Activated CD4-positive, alpha-beta T cell treated with anti-CD3 and anti-CD28 coated beads, Interleukin-2, amount 10 ng/mL, durations not matched to agents 24 days and 14 days (primary cell): Measurements from ENCODE around the gene GRID1. TPM values are rescaled to one million over a fixed set of nuclear protein-coding genes. Genes with fewer than 3 reads are reported as not detected.

Experiments
- DNase-seq: peaks from one replicate; pipeline ENCODE4 v3.0.0; 2022
- H3K27ac Mint-ChIP-seq: one replicate; pipeline ENCODE4 v1.8.0; 2022; ENCODE audit warnings: mild to moderate bottlenecking, mixed read lengths
- H3K27me3 Mint-ChIP-seq: one replicate; pipeline ENCODE4 v1.8.0; 2022; ENCODE audit warnings: mixed read lengths
- H3K36me3 Mint-ChIP-seq: one replicate; pipeline ENCODE4 v1.8.0; 2022; ENCODE audit warnings: low read depth, mild to moderate bottlenecking, mixed read lengths
- H3K4me1 Mint-ChIP-seq: one replicate; pipeline ENCODE4 v1.8.0; 2021; ENCODE audit warnings: mixed read lengths
- H3K4me3 Mint-ChIP-seq: one replicate; pipeline ENCODE4 v1.8.0; 2022; ENCODE audit warnings: mild to moderate bottlenecking, moderate library complexity, mixed read lengths
- H3K9me3 Mint-ChIP-seq: one replicate; pipeline ENCODE4 v1.8.0; 2021; ENCODE audit warnings: mixed read lengths
- intact Hi-C: fragments of 100-400 bp; cut with micrococcal nuclease; formaldehyde crosslinking; loops from one replicate; pipeline ENCODE4 v1.15.1; 2023
- total RNA-seq: library from RNA; stranded (reverse); gene quantifications from 2 replicates; pipeline ENCODE4 v1.2.3, GENCODE V29; 2022

The GRID1 gene
- total RNA-seq, 1 donor from 2014 or later, result not detected

DNA sequence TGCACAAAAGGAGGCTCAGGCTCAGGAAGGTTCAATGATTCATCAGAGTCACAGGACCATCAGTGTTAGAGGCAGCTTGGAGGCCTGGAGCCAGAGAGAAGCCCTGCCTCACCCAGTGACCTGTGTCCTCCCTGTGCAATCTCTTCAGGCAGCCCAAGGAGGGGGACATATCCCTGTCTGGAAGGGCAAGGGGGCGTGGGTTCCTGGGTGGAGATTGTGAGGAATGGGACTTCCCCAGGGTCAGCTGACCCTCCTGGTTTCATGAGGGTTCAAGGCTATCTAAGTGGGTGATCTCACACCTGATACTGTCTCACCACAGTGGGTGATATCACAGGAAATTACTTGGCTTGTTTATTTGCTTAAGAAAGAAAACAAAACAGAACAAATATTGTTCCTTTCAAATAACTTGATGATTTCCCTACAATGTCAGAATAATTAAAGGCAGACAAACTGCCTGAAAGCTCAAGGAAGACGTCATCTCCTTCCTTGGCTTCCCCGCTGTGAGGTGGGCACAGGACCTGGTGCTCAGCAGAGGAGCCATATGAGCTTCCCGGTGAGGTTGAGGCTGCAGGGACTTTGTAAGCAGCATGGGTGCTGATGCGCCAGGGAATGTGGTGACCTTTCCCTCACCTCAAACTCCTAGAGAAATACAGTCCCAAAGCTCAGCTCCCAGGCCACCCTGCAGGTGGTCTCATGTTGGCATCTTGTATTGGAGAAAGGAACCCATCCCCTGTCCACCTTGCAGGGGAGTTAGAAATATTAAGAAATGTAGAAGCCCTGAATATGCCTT, 763.2 kb downstream of the GRID1 start:
- intact Hi-C loops, result no loop called here
- Mint-ChIP-seq H3K27me3 (peaks cover 23% of the 10 kb centered on the region), H3K4me3 (no peak overlapping the region), H3K27ac (no peak overlapping the region), H3K4me1 (peaks cover 10% of the 10 kb centered on the region), H3K9me3 (peaks cover 4% of the 10 kb centered on the region), H3K36me3 (no peaks in the 10 kb centered on the region)
- peak; percentile 73 for DNase-seq

DNA sequence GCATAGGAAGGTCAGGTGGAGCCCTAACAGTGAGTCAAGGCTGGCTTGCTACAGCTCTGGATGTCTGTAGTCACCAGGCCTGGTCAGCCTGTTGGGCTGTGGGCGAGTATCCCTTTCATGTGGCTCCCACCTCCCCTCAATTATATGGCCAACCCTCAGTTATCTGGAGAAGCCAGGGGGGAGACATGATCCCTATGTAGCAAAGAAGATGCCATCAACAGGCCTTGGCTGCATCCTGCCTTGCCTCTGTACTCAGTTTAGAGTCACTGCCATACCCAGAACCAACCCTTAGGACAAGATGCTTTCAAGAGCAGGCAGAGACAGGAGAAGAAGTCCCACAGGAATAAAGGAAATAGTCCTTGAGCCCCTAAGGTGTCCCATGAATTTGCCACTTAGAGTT, 763.9 kb downstream of the GRID1 start:
- Mint-ChIP-seq H3K4me1 (peaks cover 10% of the 10 kb centered on the region), H3K36me3 (no peaks in the 10 kb centered on the region), H3K27me3 (peaks cover 22% of the 10 kb centered on the region), H3K27ac (no peak overlapping the region), H3K4me3 (no peak overlapping the region), H3K9me3 (no peaks in the 10 kb centered on the region)
- DNase-seq, result peak; percentile 39
- intact Hi-C loops, result no loop called here

DNA sequence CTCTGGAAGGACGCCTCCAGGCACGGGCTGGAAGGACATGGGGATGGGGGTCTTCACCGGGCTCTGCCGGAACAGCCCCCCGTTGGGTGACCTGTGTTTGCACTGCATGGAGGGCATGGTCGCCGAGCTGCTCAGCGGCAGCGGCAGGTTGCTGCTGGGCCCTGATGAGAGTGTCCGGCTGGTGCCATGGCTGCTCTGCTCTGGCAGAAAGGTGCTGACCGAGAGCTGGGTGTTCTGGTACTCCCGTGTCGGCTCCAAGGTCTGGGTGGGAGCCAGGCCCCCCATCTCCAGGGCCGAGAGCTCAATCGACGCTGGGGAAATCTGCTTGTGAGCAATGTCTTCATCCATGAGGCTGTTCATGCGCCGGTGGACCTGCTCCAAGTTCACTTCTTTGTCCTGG, 764.3 kb downstream of the GRID1 start:
- Mint-ChIP-seq H3K27me3 (peaks cover 24% of the 10 kb centered on the region), H3K4me1 (peaks cover 10% of the 10 kb centered on the region), H3K9me3 (no peaks in the 10 kb centered on the region), H3K36me3 (no peaks in the 10 kb centered on the region), H3K27ac (no peak overlapping the region), H3K4me3 (no peak overlapping the region)
- DNase-seq, result peak; percentile 46
- intact Hi-C loops, result no loop called here

DNA sequence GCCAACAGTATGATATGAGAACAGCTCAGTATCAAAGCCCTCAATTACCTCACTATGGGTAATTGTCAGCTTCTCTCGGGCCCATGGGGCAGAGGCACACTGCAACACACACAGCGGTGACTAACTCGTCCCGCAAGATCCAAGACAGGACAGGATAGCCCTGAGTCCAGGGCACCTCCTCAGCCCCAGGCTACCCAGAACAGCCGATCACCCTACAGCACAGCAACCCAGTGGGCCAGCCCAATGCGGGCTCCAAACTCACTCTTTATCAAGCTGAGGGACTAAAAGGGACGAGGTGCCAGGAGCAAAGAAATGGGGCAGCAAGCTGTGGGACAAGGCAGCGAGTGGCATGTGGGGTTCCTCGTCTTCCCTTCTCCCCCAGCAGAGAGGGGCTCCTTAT, 765.1 kb downstream of the GRID1 start:
- H3K27me3 Mint-ChIP-seq, result peaks cover 25% of the 10 kb centered on the region
- H3K4me1 Mint-ChIP-seq, result peaks cover 10% of the 10 kb centered on the region
- no peak overlapping the region for H3K4me3 Mint-ChIP-seq
- no peaks in the 10 kb centered on the region for H3K9me3 Mint-ChIP-seq
- no peaks in the 10 kb centered on the region for H3K36me3 Mint-ChIP-seq
- intact Hi-C loops, result no loop called here
- DNase-seq, result no peak
- no peak overlapping the region for H3K27ac Mint-ChIP-seq

DNA sequence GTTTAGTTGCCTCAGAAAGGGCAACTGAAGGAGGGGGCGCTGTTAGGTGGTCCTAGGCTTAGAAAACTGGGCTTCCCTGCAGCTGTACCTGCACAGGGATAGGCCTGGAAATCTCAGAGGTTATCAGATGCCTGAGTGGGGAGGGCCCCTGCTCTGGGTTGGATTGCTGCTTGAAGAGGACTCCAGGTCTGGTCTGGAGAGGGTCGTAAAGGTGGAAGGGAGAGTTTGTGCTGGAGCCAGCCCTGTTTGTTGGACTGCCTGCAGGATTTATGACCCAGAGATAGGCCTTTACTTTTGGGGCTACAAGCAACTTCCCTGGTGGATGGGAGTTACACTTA, 765.9 kb downstream of the GRID1 start:
- no peak overlapping the region for H3K27ac Mint-ChIP-seq
- no peaks in the 10 kb centered on the region for H3K36me3 Mint-ChIP-seq
- no peak overlapping the region for H3K4me3 Mint-ChIP-seq
- H3K4me1 Mint-ChIP-seq, result peaks cover 10% of the 10 kb centered on the region
- intact Hi-C loops, result no loop called here
- DNase-seq, result peak; percentile 21
- peaks cover 25% of the 10 kb centered on the region for H3K27me3 Mint-ChIP-seq
- no peaks in the 10 kb centered on the region for H3K9me3 Mint-ChIP-seq

DNA sequence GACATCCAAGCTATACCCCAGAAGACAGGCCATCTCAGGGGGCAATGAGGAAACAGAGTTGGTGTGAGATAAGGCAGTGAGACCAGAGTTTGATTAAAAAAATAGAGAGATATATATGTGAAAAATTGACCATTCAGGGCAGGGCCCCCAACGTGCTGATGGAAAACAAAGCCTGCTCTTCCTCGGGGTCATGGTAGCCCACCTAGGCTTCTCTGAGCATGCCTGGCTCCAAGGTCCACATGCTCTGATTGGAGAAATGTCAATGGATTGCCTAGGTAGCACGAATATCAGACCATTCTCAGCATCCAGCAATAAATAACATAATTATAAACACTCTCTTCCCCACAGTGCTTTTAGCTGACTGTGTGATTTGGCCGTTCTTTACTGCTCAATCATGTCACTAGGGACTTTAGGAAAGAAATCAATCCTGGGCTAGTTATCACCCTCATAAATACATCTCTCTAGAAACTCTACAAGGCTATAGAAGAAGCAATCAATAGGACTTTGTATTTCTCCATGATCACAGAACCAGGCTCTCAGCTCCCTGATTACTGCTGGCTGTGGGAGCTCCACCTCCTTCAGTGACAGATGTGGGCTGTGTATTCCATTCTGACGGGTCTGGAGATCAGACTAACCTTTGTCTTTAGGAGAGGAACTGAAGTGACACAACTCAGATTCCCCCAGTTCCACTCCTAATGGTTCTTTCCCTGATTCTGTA, 766.4 kb downstream of the GRID1 start:
- no peaks in the 10 kb centered on the region for H3K36me3 Mint-ChIP-seq
- H3K27me3 Mint-ChIP-seq, result peaks cover 22% of the 10 kb centered on the region
- intact Hi-C loops, result no loop called here
- no peaks in the 10 kb centered on the region for H3K9me3 Mint-ChIP-seq
- H3K4me1 Mint-ChIP-seq, result peaks cover 10% of the 10 kb centered on the region
- H3K4me3 Mint-ChIP-seq, result no peak overlapping the region
- DNase-seq, result peak; percentile 30
- H3K27ac Mint-ChIP-seq, result no peak overlapping the region

DNA sequence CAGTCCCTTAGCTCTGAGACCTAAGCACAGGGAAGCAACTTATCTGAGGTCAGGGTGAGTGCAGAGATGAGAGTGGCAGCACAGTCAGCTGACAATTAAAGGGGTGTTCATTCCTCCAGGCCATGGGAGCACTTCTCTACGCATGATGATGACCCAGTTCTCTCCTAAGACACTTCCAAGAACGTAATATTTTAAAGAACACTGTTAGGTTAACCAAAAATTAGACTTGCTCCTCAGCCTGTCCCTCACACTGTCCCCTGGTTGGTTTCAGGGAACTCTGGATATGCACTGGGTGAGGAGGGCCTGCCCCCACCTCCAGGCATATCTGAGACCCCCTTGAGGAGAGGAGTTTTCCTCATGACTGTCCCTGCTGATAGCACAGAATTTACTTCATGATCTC, 767.5 kb downstream of the GRID1 start:
- no peak overlapping the region for H3K4me3 Mint-ChIP-seq
- no peaks in the 10 kb centered on the region for H3K9me3 Mint-ChIP-seq
- intact Hi-C loops, result no loop called here
- peaks cover 17% of the 10 kb centered on the region for H3K27me3 Mint-ChIP-seq
- H3K36me3 Mint-ChIP-seq, result no peaks in the 10 kb centered on the region
- no peak overlapping the region for H3K27ac Mint-ChIP-seq
- DNase-seq, result no peak
- H3K4me1 Mint-ChIP-seq, result peaks cover 14% of the 10 kb centered on the region

DNA sequence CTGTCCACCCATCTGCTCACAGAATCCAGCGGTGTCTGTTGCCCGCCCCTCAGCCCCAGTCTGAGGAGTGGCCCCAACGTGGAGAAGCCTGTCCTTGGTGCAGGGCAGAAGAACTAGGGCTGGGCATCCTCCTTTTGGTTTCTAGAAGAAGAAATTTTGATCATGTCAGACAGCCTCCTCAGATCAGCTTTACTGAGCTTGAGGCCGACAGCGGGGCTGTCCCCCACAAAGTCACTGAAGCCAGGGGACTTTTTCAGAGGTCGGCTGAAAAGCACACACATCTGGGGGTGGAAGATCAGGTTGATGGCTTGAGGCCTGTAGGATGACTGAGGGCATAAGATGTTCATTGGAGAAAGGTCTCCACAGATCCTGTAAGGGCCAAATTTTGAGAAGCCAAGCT, 767.9 kb downstream of the GRID1 start:
- no peak for DNase-seq
- H3K27me3 Mint-ChIP-seq, result peaks cover 17% of the 10 kb centered on the region
- H3K9me3 Mint-ChIP-seq, result no peaks in the 10 kb centered on the region
- intact Hi-C loops, result no loop called here
- H3K4me3 Mint-ChIP-seq, result no peak overlapping the region
- H3K4me1 Mint-ChIP-seq, result peaks cover 14% of the 10 kb centered on the region
- H3K36me3 Mint-ChIP-seq, result no peaks in the 10 kb centered on the region
- H3K27ac Mint-ChIP-seq, result no peak overlapping the region

DNA sequence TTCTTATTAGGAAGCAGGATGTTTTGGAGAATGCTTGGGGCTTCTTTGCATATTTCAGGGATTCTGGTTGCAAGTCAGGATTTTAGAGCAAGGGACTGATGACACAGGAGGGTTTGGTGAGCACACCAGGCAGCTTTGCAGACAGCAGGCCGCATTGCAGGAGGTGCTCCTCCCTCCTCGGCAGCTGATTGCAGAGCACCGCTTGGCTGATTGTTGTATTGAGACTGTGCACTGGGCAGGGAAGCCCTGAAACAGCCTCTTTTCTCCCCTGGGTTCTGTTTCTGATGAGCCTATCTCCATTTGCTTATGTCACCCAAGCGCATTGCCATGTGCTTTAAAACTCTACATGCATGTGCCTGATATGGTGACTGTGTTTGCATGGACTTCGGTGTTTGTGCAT, 769.6 kb downstream of the GRID1 start:
- peaks cover 19% of the 10 kb centered on the region for H3K27me3 Mint-ChIP-seq
- no peak for DNase-seq
- H3K9me3 Mint-ChIP-seq, result no peaks in the 10 kb centered on the region
- H3K36me3 Mint-ChIP-seq, result no peaks in the 10 kb centered on the region
- H3K4me1 Mint-ChIP-seq, result peaks cover 6% of the 10 kb centered on the region
- no peak overlapping the region for H3K27ac Mint-ChIP-seq
- intact Hi-C loops, result no loop called here
- H3K4me3 Mint-ChIP-seq, result no peak overlapping the region

DNA sequence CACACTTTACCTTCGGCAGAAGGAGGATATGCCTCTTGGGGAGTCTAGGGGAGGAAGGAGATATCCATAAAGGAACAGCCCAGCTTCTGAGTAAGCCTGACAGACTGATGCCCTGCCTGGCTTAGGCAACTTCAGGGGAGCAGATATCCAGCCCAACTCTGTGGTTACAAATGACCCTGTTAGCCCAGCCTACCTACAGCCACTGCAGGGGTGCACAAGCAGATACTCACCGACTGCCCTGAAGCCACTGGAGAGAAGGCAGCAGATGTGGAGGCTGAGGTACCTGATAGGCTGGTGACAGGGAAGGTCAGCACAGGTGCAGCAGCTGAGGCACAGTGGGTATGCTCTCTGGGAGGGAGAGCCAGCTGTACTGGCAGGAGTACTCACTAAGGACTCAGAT, 770.2 kb downstream of the GRID1 start:
- no peak for DNase-seq
- Mint-ChIP-seq H3K27ac (no peak overlapping the region), H3K36me3 (no peaks in the 10 kb centered on the region), H3K4me3 (no peak overlapping the region), H3K9me3 (no peaks in the 10 kb centered on the region), H3K27me3 (peaks cover 19% of the 10 kb centered on the region), H3K4me1 (peaks cover 6% of the 10 kb centered on the region)
- intact Hi-C loops, result no loop called here

DNA sequence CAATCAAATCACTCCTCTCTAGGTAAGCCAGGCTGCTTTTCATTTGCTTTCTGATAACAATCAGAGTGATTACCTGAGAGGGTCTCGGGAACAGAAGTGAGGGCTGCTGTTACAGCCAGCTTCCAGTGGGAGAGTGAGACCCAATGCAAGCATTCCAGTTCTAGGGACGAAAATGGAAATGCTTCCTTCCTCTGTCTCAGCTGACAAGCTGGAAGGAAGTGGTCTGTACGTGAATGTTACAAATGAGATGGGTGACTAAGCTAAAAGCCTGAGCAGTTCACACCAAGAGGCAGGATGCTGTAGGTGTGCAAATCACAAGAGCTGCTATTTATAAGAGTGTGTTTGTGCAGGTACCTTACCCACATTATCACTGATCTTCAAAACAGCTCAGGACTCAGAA, 772.4 kb downstream of the GRID1 start:
- Mint-ChIP-seq H3K36me3 (no peaks in the 10 kb centered on the region), H3K27me3 (peaks cover 15% of the 10 kb centered on the region), H3K4me3 (no peak overlapping the region), H3K27ac (no peak overlapping the region), H3K9me3 (no peaks in the 10 kb centered on the region), H3K4me1 (peaks cover 6% of the 10 kb centered on the region)
- peak; percentile 58 for DNase-seq
- intact Hi-C loops, result no loop called here

DNA sequence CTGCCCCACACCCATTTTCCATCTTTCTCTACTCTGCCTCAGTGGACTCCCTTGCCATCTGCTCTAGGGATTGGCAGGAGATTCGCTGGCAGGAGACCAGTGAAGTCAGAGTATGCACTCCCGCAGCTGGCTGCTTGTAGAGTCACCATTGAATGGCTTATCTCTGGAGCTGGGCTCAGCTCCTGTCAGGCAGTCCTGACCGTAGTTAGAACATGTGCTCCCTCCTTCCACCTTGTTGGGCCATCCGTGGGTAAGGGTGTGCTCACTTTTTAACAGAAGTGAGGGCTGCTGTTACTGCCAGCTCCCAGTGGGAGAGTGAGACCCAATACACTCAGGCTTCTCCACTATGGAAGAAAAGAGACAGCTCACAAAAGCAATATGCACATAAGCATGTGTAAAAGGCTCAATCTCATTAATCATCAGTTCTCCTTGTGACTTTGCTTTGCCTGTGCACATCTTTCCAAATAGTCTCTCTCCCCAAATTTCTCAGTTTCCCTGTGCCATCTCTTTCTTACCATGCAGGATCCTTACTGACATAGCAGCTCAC, 773.3 kb downstream of the GRID1 start:
- no peak overlapping the region for H3K4me3 Mint-ChIP-seq
- peaks cover 4% of the 10 kb centered on the region for H3K9me3 Mint-ChIP-seq
- no peak overlapping the region for H3K27ac Mint-ChIP-seq
- intact Hi-C loops, result no loop called here
- peaks cover 15% of the 10 kb centered on the region for H3K27me3 Mint-ChIP-seq
- no peaks in the 10 kb centered on the region for H3K36me3 Mint-ChIP-seq
- peak; percentile 36 for DNase-seq
- H3K4me1 Mint-ChIP-seq, result peaks cover 6% of the 10 kb centered on the region

DNA sequence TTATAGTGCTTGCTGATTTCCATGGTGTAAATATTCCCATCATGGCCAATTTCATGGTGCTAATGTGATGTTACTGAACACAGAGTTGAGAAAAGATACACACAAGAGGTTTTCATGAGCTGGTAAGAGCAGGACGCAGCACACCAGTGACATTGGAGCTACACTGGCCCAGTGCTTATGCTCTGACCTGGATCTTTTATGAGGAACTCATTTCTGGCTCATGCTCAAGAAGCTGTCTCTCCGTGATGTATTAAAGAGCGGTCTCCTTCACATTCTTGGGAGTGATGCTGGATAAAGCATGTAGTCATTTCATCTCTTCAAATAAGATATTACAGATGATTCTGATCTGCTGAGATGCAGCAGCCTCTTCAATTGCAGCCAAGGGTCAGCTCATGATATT, 785.2 kb downstream of the GRID1 start:
- H3K9me3 Mint-ChIP-seq, result no peaks in the 10 kb centered on the region
- no peaks in the 10 kb centered on the region for H3K4me1 Mint-ChIP-seq
- DNase-seq, result no peak
- H3K36me3 Mint-ChIP-seq, result no peaks in the 10 kb centered on the region
- no peaks in the 10 kb centered on the region for H3K27me3 Mint-ChIP-seq
- H3K27ac Mint-ChIP-seq, result no peak overlapping the region
- H3K4me3 Mint-ChIP-seq, result no peak overlapping the region
- intact Hi-C loops, result no loop called here

DNA sequence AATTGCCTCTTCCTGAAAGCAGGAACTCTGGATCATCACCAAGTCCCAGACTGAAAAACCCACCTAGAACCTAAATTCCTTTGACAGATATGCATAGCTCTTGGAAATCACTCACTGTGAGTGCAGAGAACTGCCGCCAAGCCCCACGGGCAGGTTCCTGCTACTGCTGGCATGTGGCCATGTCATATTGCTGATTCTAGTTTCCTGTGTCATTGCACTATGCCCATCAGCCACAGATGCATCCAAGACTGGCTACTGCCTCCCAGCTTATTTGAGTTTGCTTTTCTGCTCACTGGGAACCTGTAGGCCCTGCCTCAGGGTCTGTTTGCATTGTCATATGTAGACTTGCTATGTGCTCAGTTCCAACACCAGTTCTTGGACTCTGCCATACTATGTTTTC, 786.0 kb downstream of the GRID1 start:
- no peaks in the 10 kb centered on the region for H3K27me3 Mint-ChIP-seq
- DNase-seq, result no peak
- no peak overlapping the region for H3K4me3 Mint-ChIP-seq
- no peaks in the 10 kb centered on the region for H3K36me3 Mint-ChIP-seq
- no peaks in the 10 kb centered on the region for H3K9me3 Mint-ChIP-seq
- H3K4me1 Mint-ChIP-seq, result no peaks in the 10 kb centered on the region
- no peak overlapping the region for H3K27ac Mint-ChIP-seq
- intact Hi-C loops, result no loop called here
